ENCODE measurements around the gene NLRC5.

- TF ChIP-seq CTCF (IDR thresholded peaks at IDR 0.05; ENCODE audit: extremely low read depth in 1 of 2, insufficient read depth in 1 of 2, low read depth in 1 of 2, low read length in 2 of 2), result no peak
- TF ChIP-seq POLR2AphosphoS5 (IDR thresholded peaks at IDR 0.05; ENCODE audit: insufficient read depth, low read depth, low read length), result no peak
- no peak for TF ChIP-seq POLR2A (IDR thresholded peaks at IDR 0.05; ENCODE audit: low read depth, low read length)
- no peak for TF ChIP-seq EZH2 (IDR thresholded peaks at IDR 0.05; ENCODE audit: borderline replicate concordance, low read depth, low read length, severe bottlenecking)
- TF ChIP-seq FOS (IDR thresholded peaks at IDR 0.05; ENCODE audit: borderline replicate concordance, insufficient read depth, low read length), result no peak
- no peak for TF ChIP-seq MAX (IDR thresholded peaks at IDR 0.05; ENCODE audit: insufficient read depth, insufficient read length)
- TF ChIP-seq JUN (IDR thresholded peaks at IDR 0.05; ENCODE audit: borderline replicate concordance, insufficient read depth, insufficient read length, low read depth), result no peak
- TF ChIP-seq GATA2 (IDR thresholded peaks at IDR 0.05; ENCODE audit: insufficient read depth, insufficient read length, low read depth, low read length), result no peak
- TF ChIP-seq MYC (IDR thresholded peaks at IDR 0.05; ENCODE audit: low read depth, low read length), result no peak
Observed at GRCh38 chr16:57001026-57001679, 11.8 kb downstream of the NLRC5 start.

Data from endothelial cell of umbilical vein (primary cell).